ENCODE results near the gene MAJIN.

The MAJIN gene

DNA sequence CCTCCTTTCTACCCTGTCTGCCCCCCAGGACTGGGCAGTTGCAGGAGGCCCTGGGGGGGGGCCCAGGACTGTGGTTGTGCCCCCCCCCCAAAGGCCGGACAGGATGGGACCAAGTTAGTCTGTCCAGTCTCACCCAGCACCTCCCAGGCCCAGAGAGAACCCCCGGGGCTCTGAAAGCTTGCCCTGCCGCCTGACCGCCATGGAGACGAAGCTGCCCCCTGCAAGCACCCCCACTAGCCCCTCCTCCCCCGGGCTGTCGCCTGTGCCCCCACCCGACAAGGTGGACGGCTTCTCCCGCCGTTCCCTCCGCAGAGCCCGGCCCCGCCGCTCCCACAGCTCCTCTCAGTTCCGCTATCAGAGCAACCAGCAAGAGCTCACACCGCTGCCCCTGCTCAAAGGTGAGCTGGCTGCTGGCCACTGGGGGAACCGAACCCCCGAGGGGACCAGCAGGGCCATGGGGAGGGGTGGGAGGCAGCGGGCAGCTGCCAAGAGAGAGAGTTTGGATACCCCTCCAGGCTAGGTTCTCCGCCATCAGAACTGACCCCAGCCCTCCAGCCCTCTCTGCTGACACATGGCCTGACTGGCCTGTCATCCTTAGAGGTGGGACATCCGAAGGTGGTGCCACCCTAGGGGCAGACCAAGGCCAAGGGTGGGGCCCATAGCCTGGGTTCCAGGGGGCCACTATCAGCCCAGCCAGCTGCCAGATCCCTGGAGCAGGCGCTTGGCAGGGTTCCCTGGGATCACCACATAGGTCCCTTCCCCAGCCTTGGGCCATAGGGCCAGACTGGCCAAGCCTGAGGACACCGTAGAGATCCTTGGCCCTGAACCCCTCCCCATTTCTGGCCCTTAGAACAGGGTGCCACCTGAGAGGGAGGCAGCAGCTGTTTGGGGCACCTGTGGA is 46.1 kb downstream of the MAJIN start:
- H3K4me3 ChIP-seq (replicated peaks; ENCODE audit: low read depth, low read length): peak overlapping the region; percentile 75
- DNase-seq (ENCODE audit: extremely low read depth, low read depth): no peak
- no peak for TF ChIP-seq CTCF (IDR thresholded peaks at IDR 0.05; ENCODE audit: low read depth, low read length, missing control alignments)

GRCh38 chr11:64924910-64925284 is 47.0 kb downstream of the MAJIN start:
- TF ChIP-seq CTCF (IDR thresholded peaks at IDR 0.05; ENCODE audit: low read depth, low read length, missing control alignments): no peak
- no peak for DNase-seq (ENCODE audit: extremely low read depth, low read depth)
- H3K4me3 ChIP-seq (replicated peaks; ENCODE audit: low read depth, low read length): peak overlapping the region; percentile 75

DNA sequence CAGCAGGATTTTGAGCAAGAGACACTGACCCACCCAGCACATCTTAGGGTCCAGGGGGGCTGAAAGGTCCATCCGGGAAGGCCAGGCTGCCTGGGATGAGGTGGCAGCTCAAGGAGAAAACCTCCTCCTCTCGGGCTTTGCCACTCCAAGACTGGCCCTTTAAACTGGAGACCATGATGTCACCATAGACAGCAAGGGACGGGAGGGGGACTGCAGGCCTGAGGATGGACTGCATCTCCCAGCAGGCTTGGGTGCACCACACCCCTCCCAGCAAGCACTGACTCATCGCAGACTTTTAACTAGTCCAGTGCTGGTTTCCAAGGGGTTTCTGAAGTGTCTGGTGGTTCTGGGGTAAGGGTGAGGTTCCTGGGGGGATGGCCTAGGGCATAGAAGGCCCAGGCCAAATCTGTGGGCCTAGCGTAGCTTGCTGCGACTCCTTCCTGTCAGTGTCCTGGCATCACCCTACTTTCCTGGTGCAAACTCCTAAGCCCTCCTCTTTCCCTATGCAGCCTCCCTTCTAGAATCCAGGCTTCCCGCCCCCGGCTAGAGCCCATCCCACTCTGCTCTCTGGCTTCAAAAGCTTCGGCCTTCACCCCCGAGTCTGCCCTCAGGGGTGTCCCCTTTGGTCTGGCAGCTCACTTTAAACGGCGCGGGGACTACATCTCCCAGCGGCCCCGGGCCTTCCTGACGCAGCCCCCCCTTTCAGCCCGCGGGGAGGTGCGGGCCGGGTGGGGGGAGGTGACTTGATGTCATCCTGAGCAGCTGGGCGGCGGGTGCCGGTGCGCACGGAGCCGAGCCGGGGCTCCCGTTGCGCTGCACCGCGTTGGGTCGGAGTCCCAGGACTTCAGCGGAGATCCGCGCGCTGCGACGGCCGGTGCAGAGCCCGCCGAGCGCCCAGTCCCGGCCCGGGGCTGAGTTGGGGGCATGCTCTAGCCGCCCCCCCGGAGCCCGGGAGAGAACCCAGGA is 47.7 kb downstream of the MAJIN start, which contains the start of gene PPP2R5B:
Gene PPP2R5B (plus strand): TSS at position 746 of the 966 bp plus-strand sequence. CDS start 1,046 bp downstream, outside the sequence.
- peak; percentile 87 for DNase-seq (ENCODE audit: extremely low read depth, low read depth)
- no peak for TF ChIP-seq CTCF (IDR thresholded peaks at IDR 0.05; ENCODE audit: low read depth, low read length, missing control alignments)
- peak within 1 kb of the TSS; percentile 75 for H3K4me3 ChIP-seq (replicated peaks; ENCODE audit: low read depth, low read length)

GRCh38 chr11:64923151-64923661 is 48.7 kb downstream of the MAJIN start:
- no peak for DNase-seq (ENCODE audit: extremely low read depth, low read depth)
- no peak overlapping the region for H3K4me3 ChIP-seq (replicated peaks; ENCODE audit: low read depth, low read length)
- no peak for TF ChIP-seq CTCF (IDR thresholded peaks at IDR 0.05; ENCODE audit: low read depth, low read length, missing control alignments)

- no peak for TF ChIP-seq CTCF (IDR thresholded peaks at IDR 0.05; ENCODE audit: low read depth, low read length, missing control alignments)
- no peak overlapping the region for H3K4me3 ChIP-seq (replicated peaks; ENCODE audit: low read depth, low read length)
- no peak for DNase-seq (ENCODE audit: extremely low read depth, low read depth)
Measured at GRCh38 chr11:64921384-64921783, 50.5 kb downstream of the MAJIN start.

- no peak overlapping the region for H3K4me3 ChIP-seq (replicated peaks; ENCODE audit: low read depth, low read length)
- no peak for DNase-seq (ENCODE audit: extremely low read depth, low read depth)
- no peak for TF ChIP-seq CTCF (IDR thresholded peaks at IDR 0.05; ENCODE audit: low read depth, low read length, missing control alignments)
Measured at GRCh38 chr11:64920124-64920523, 51.8 kb downstream of the MAJIN start.
